Measurements from ENCODE around the gene MLLT6. TPM values are rescaled to one million over a fixed set of nuclear protein-coding genes. Genes with fewer than 3 reads are reported as not detected.
A peak's percentile ranks its signal among the peaks of the same experiment; 100 is the strongest.

The MLLT6 gene
- total and polyA plus RNA-seq, 10 of the 15 experiments (the other 5 are each of a cell fraction or from before 2014, with no cell fraction given): 4.8 to 105 (median 36.3) TPM

DNA sequence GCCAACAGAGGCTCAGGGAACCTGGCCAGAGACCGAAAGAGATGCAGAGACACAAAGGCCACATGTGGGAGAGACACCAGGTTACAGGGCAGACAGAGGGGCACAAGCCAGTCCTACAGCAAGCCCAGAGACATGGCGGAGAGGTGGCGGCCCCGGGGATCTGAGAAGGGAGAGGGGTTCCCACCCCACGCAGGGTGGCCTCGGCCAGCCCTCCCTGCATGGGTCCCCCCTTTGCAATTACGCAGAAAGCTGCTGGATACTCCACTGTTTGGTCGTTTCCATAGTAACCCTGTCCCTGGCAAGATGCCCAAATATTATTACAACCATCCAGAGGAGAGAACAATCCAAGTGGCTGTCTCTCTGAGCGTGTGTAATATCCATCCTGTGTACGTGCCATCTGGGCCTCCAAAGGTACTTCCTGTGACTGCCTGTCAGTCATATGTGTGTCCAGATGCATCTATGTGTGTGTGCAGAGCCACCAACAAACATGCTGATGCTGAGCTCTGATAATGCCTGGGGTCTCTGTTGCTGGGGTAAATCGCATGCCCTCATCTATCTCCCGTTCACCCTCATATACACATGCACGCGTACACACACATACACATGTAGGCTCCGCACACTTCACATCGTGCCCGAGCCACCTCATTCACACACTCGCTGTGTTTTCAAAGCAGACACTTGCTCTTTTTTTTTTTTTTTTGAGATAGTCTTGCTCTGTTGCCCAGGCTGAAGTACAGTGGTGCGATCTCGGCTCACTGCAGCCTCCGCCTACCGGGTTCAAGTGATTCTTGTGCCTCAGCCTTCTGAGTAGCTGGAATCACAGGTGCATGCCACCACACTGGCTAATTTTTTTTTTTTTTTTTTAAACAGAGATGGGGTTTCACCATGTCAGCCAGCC, 37.6 kb downstream of the MLLT6 start (continued):
- TF ChIP-seq, protein P1, sequence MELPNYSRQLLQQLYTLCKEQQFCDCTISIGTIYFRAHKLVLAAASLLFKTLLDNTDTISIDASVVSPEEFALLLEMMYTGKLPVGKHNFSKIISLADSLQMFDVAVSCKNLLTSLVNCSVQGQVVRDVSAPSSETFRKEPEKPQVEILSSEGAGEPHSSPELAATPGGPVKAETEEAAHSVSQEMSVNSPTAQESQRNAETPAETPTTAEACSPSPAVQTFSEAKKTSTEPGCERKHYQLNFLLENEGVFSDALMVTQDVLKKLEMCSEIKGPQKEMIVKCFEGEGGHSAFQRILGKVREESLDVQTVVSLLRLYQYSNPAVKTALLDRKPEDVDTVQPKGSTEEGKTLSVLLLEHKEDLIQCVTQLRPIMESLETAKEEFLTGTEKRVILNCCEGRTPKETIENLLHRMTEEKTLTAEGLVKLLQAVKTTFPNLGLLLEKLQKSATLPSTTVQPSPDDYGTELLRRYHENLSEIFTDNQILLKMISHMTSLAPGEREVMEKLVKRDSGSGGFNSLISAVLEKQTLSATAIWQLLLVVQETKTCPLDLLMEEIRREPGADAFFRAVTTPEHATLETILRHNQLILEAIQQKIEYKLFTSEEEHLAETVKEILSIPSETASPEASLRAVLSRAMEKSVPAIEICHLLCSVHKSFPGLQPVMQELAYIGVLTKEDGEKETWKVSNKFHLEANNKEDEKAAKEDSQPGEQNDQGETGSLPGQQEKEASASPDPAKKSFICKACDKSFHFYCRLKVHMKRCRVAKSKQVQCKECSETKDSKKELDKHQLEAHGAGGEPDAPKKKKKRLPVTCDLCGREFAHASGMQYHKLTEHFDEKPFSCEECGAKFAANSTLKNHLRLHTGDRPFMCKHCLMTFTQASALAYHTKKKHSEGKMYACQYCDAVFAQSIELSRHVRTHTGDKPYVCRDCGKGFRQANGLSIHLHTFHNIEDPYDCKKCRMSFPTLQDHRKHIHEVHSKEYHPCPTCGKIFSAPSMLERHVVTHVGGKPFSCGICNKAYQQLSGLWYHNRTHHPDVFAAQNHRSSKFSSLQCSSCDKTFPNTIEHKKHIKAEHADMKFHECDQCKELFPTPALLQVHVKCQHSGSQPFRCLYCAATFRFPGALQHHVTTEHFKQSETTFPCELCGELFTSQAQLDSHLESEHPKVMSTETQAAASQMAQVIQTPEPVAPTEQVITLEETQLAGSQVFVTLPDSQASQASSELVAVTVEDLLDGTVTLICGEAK (IDR thresholded peaks at IDR 0.05; ENCODE audit: borderline replicate concordance): no peak
- TF ChIP-seq SUZ12 (IDR thresholded peaks at IDR 0.05; ENCODE audit: unreplicated experiment) (no peak), BACH1 (IDR thresholded peaks at IDR 0.05; ENCODE audit: borderline replicate concordance) (no peak), BMI1 (IDR thresholded peaks at IDR 0.05; ENCODE audit: borderline replicate concordance) (0 out of 2 replicates have a peak, but pooled peaks have one; percentile 22), TCF12 (IDR thresholded peaks at IDR 0.05; ENCODE audit: low read depth, low read length) (no peak), KAT2A (conservative IDR thresholded peaks at IDR 0.05; ENCODE audit: control insufficient read depth, low read depth, low read length) (no peak), CEBPB (IDR thresholded peaks at IDR 0.05; ENCODE audit: borderline replicate concordance in 1 of 2, low read depth in 2 of 2, low read length in 2 of 2) (no peak), SREBF1 (IDR thresholded peaks at IDR 0.05; ENCODE audit: low read length) (no peak), POLR2AphosphoS5 (IDR thresholded peaks at IDR 0.05; ENCODE audit: low read length) (no peak), SREBF2 (IDR thresholded peaks at IDR 0.05; ENCODE audit: low read length) (no peak), RB1 (IDR thresholded peaks at IDR 0.05; ENCODE audit: borderline replicate concordance) (no peak)
- TF ChIP-seq, protein P2, sequence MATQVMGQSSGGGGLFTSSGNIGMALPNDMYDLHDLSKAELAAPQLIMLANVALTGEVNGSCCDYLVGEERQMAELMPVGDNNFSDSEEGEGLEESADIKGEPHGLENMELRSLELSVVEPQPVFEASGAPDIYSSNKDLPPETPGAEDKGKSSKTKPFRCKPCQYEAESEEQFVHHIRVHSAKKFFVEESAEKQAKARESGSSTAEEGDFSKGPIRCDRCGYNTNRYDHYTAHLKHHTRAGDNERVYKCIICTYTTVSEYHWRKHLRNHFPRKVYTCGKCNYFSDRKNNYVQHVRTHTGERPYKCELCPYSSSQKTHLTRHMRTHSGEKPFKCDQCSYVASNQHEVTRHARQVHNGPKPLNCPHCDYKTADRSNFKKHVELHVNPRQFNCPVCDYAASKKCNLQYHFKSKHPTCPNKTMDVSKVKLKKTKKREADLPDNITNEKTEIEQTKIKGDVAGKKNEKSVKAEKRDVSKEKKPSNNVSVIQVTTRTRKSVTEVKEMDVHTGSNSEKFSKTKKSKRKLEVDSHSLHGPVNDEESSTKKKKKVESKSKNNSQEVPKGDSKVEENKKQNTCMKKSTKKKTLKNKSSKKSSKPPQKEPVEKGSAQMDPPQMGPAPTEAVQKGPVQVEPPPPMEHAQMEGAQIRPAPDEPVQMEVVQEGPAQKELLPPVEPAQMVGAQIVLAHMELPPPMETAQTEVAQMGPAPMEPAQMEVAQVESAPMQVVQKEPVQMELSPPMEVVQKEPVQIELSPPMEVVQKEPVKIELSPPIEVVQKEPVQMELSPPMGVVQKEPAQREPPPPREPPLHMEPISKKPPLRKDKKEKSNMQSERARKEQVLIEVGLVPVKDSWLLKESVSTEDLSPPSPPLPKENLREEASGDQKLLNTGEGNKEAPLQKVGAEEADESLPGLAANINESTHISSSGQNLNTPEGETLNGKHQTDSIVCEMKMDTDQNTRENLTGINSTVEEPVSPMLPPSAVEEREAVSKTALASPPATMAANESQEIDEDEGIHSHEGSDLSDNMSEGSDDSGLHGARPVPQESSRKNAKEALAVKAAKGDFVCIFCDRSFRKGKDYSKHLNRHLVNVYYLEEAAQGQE (IDR thresholded peaks at IDR 0.05; ENCODE audit: low read depth, low read length): no peak
